Peyer's patch (tissue), 4 donors: ENCODE data around the gene ANKRD29.

ENCODE experiments used
- POLR2A ChIP-seq, 2 donors: fragments of 450-650 bp; IDR thresholded peaks; one replicate each; pipeline ENCODE4 v1.5.1; 2017; ENCODE audit warnings: antibody characterized with exemption in 2 of 2, mild to moderate bottlenecking in 2 of 2, moderate library complexity in 2 of 2
- TF ChIP-seq, protein P1 (sequence below), 6 experiments: fragments of 450-650 bp in 4 of 6; fragments of 200-600 bp in 2 of 6; sonication (generic) in 1 of 6; IDR thresholded peaks; one replicate each; pipeline ENCODE4 v1.5.1; 2017 to 2019; ENCODE audit warnings: antibody characterized with exemption in 6 of 6, mild to moderate bottlenecking in 3 of 6, moderate library complexity in 1 of 6

- TF ChIP-seq, protein P1, sequence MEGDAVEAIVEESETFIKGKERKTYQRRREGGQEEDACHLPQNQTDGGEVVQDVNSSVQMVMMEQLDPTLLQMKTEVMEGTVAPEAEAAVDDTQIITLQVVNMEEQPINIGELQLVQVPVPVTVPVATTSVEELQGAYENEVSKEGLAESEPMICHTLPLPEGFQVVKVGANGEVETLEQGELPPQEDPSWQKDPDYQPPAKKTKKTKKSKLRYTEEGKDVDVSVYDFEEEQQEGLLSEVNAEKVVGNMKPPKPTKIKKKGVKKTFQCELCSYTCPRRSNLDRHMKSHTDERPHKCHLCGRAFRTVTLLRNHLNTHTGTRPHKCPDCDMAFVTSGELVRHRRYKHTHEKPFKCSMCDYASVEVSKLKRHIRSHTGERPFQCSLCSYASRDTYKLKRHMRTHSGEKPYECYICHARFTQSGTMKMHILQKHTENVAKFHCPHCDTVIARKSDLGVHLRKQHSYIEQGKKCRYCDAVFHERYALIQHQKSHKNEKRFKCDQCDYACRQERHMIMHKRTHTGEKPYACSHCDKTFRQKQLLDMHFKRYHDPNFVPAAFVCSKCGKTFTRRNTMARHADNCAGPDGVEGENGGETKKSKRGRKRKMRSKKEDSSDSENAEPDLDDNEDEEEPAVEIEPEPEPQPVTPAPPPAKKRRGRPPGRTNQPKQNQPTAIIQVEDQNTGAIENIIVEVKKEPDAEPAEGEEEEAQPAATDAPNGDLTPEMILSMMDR (IDR thresholded peaks at IDR 0.05): no peak
- TF ChIP-seq POLR2A (IDR thresholded peaks at IDR 0.05): no peak
Measured at GRCh38 chr18:23572012-23572411, 90.7 kb downstream of the ANKRD29 start.
